ENCODE measurements around the gene ZNF320.

GRCh38 chr19:52891336-52891735 is 6.1 kb downstream of the ZNF320 start:
- TF ChIP-seq ZBTB49 (CRISPR knock-in tag; IDR thresholded peaks at IDR 0.05; ENCODE audit: borderline replicate concordance), result no peak
- no peak for TF ChIP-seq BCLAF1 (IDR thresholded peaks at IDR 0.05; ENCODE audit: borderline replicate concordance in 1 of 2, control insufficient read depth in 1 of 2, low read depth in 2 of 2, low read length in 1 of 2)

Data from K562 (cell line).